HG03571 (cell line): Measurements from ENCODE around the gene C7orf33.
"Not testable (repeated sequence)": the region's sequence is repeated elsewhere in the genome, so short reads cannot be mapped to it uniquely, and the experiment has no call there.

Experiments used
- ATAC-seq: cut with Tn5 transposase; IDR thresholded peaks from one replicate; pipeline ENCODE4 v1.9.1; 2021; ENCODE audit not compliant: unreplicated experiment

C7orf33 gene, protein sequence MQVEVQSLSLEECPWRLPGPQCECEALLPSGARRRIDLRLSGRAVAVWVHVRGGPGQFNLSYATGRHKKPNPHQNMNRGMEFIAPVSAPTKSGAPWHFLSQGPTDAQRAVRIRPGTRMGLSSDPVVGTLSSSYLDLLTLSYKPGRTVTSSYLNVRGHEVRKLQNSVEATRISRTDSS

DNA sequence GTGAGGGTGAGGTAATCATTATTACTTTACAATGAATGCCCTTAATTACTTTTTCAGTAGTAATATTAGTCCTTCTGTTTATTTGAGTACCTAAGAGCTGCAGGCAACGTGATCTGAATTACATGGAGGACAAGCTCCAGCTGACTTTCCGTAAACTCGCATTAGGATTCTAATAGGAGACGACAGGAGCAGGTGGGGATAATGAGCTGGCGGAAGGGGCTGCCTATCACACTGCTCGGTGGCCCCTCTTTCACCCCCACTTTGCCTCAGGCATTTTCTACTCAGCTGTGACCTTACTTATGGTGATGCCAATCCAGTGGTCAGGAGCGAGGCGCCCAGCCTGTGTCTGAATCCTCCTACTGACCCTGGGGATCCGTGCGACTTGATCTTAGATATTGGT, at the start of gene C7orf33:
C7orf33 (plus strand) TSS at position 296 of the 400 bp plus-strand sequence. CDS start 160 bp downstream, outside the sequence.
- no peak for ATAC-seq

DNA sequence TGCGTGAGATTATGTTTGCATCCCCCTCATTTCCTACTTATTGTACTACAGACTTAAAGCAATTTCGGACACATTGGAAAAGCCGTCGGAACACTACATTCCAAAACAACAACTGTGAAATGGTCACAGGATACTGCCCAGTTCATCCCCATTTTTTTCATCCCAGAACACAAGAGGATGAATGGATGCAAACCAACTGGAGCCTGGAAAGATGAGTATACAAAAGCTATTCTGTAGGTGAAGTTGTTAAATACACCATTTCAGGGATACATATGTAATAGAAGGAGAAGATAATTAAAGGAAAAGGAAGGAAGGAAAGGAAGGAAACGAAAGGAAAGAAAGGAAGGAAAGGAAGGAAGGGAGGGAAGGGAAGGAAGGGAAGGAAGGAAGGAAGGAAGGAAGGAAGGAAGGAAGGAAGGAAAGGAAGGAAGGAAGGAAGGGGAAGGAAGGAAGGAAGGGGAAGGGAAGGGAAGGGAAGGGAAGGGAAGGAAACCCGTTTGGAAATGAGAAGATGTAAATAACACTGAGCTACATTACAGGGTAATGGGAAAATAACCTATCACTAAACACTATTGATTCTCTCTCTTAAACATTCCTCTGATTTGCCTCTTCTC, 48.6 kb upstream of the C7orf33 start:
- ATAC-seq: no peak

DNA sequence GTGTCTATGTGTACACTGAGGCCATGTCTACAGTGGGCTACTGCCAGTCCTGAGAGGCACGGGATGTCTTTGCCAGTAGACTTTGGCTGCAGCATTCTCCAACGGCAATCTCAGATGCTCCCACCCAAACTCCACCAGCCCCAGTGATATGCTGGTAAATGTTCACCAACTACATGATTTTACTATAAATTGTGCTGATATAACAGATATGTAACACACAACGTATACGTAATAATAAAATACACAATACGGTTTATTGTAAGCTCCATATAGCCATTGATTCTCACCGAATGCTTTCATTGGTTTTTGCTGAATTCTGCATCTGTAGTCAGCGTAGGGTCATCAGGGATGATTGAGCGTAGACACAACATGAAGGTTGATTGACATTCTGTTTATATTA, 47.3 kb upstream of the C7orf33 start:
- ATAC-seq: no peak

DNA sequence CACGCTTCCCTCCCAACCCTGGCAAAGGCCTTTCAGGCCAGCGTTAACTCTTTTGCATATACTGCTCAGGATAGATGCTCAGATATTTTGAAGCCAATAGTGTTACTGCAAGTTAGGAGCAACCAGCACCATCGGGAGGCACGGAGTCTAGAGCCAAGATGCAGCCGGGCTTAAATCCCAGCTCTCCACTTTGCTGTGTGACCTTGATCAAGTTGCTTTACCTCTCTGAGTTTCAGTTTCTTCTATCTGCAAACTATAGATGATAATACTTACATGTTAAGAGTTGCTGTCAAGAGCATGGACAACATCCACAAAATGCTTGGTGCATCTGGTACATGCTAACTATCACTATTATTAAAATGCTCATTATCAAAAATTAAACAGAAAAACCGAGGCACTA, 45.4 kb upstream of the C7orf33 start:
- no peak for ATAC-seq

DNA sequence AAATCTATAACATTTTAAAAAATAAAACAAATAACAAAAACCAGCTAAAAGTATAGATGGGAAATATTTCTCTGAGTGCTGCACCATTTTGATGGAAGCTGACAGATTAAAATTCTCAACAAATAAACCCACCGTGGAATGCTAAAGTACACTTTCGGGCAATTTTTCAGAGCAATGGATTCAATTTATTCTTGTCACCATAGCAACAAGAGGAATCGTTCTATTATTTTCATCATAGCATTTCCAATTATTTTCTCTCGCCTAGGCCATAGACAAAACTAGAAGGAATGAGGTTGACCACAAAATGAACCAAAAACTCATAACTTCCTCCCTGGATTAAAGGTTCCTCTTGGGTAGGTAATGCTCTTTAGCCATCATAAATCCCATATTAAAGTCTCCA, 44.6 kb upstream of the C7orf33 start:
- no peak for ATAC-seq

DNA sequence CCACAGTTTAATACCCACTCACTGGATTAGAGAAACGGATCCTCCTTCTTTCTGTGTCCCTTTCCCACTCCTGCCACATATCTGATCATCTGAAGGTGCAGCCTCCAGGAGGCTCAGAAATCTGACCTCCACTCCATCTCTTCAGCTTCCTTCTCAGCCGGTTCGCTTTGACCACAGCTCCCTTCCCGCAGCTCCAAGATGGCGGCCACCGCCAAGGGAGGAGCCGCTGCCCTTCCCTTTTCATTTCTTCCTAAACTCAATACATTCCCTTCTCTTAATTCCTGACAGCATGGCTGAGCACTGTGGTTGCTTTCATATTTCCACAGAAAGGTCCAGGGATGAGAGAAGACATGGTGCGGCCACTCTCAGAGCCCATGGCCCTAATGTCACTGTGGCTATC, 43.7 kb upstream of the C7orf33 start:
- no peak for ATAC-seq

DNA sequence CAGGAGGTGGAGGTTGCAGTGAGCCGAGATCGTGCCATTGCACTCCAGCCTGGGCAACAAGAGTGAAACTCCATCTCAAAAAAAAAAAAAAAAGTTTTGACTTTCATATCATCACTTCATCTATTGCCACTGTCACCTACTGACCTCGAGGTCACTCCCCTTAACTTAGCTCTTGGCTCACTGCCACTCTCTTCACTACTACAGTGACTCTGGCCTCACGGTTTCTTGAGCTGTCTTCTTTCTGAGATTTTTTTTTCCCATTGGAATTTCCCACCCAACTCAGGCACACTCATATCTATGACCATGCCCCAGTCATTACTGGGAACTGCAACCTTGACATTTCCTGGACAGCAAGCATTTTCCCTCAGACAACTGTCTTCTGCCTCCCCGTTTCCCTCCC, 42.6 kb upstream of the C7orf33 start:
- no peak for ATAC-seq

DNA sequence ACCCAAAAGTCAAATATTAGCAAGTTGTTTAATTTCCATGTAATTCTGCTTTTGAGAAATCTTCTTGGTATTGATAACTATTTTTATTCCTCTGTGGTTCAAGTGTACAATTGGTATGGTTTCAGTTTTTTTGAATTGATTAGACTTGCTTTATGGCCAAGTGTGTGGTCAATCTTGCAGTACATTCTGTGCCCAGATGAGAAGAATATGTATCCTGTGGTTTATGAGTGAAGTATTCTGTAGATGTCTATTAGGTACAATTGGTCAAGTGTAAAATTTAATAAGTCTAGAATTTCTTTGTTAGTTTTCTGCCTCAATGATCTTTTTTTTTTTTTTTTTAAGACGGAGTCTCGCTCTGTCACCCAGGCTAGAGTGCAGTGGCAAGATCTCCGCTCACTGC, 36.6 kb upstream of the C7orf33 start:
- peak; percentile 93 for ATAC-seq

DNA sequence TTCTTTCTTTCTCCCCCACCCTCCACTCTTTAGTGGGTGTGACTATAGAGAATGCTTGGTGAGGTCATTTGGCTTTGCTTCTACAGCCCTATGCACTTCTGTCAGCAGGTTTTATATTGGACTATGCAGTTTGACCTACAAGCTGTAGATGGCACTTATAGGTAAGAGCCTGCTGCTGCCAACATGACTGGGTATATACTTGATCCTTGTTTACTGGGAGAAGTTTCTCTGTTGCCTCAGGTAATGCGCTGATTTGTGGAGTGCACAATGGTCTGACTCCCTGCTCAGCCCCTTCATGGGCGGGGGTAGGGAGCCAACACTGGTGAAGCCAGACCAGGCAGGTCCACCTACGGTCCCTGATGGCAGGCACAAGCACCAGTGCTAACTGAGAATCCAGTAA, 33.7 kb upstream of the C7orf33 start:
- ATAC-seq: no peak

DNA sequence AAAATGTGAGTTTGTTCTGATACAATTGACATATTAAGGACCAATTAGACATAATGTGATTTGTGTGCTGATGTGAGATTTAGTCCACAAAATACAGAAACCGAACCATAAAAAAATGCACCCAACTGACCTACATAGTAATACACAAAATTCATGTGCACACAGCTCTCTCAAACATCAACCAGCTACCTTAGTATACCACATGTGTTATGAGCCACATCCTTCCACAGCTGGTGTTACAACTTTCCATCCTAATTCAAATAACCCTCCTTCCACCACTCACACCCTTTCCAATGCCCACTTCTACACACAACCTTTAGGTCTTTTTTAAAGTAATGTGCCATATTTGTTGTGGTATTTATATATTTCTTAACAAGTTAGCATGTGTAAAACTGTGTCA, 31.7 kb upstream of the C7orf33 start:
- no peak for ATAC-seq

DNA sequence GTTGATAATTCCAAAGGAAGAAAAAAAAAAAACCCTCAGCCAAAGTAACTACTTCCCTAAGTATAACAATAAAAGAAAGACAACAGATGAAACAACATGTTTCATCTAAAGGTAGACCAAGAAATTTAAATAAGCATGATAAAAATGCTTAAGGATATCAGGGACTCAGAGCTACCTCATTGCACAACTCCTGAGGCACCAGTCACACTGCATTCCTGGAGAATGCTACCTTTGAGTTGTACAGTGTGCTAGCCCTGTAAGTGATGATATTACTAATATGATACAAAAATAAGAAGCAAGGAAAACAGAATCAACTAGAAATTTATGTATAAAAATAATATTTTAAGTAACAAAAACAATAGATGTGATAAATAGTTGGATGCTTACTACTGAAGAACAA, 29.5 kb upstream of the C7orf33 start:
- ATAC-seq: no peak

DNA sequence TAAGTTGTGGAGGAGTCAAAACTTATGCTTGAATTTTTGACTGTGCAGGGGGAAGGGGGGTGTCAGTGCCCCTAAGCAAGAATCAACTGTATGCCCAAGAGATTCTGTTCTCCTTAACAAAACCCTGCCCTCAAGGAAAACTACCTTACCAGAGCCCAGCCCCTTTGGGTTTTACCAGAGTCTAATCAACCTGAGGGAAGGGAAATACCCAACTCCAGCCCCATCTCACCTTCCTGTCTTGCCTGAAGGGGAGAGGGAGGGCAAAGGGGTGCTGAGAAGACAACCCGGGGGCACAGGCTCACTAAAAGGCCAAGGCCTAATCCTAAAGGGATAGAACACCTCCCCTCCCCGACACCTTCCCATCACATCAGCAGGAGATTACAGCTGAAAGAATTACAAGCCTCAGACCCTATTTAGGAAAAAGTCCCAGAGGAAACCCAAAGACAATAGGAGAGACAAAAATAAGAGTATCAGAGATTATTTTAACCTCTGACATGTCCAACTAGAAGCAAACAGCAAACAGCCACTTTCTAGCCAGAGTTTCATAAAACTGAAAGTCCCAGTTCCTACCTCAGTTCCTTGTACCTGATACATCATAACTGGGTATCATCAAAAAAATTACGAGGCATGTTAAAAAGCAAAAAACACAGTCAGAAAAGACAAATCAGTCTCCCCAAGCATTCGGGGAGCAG, 26.8 kb upstream of the C7orf33 start:
- peak; percentile 28 for ATAC-seq

DNA sequence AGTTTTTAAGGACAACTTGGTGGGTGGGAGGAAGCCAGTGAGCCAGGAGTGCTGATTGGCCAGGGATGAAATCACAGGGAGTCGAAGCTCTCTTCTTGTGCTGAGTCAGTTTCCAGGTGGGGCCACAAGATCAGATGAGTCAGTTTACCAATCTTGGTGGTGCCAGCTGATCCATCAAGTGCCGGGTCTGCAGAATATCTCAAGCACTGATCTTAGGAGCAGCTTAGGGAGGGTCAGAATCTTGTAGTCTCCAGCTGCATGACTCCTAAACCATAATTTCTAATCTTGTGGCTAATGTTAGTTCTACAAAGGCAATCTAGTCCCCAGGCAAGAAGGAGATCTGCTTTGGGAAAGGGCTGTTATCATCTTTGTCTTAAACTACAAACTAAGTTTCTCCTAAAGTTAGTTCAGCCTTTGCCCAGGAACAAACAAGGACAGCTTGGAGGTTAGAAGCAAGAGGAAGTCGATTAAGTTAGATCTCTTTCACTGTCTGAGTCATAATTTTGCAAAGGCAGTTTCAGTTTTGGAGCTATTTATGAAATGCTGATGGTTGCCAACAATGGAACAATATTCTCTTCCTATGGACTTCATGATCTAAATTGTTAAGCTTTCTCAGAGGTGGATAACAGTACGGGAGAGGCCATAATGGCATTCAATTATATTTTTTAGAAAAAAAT, 26.2 kb upstream of the C7orf33 start:
- peak; percentile 63 for ATAC-seq

DNA sequence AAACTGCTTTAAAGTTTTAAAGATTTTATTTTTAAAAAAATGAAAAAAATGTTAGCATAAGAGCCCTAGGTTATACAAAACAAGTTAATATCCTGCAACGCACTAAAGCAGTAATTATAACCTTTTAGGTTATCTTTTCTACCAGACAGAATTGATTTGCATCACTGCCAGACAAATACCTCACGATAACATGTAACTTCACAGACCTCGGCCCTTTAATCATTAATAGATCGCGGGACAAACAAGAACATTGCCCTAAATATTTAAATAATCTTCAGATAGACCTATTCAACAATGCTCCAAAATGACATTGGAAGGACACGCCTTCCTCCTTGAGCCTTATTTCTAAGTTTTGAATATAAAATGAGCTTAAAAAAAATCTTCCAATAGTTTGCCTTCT, 23.8 kb upstream of the C7orf33 start:
- no peak for ATAC-seq

DNA sequence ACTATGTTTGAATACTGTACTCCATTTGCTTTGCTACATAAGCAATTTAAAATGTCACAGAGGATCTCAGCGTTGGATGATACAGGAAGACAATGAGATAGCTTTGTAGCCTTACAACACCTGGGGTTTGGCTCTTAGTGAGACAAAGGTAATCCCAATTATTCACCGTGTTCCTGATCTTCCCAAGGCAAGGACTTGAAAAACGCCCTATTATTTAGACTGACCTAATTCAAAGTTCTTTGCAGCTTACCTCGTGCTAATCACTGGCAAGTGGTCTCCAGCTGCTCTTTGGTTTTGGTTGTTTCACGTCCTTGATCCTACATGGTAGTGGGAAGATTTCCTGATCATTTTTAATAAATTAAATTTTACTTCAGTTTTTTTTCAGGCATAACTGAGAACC, 23.0 kb upstream of the C7orf33 start:
- no peak for ATAC-seq

DNA sequence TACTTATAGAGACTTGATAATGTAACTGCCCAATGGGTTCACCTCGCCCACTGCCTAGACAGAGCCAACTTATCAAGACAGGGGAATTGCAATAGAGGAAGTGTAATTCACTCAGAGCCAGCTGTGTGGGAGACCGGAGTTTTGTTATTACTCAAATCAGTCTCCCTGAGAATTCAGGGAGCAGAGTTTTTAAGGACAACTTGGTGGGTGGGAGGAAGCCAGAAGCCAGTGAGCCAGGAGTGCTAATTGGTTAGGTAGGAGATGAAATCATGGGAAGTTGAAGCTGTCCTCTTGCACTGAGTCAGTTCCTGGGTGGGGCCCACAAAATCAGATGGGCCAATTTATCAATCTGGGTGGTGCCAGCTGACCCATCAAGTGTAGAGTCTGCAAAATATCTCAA, 20.1 kb upstream of the C7orf33 start:
- no peak for ATAC-seq

DNA sequence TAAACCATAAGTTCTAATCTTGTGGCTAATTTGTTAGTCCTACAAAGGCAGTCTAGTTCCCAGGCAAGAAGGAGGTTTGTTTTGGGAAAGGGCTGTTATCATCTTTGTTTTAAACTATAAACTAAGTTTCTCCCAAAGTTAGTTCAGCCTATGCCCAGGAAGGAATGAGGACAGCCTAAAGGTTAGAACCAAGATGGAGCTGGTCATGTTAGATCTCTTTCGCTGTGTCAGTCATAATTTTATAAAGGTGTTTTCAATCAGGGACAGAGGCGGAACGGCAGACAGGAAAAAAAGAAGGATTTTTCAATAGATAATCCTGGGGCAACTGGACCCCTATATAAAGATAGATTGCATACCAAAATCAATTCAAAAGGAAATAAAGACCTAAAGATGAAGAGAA, 19.6 kb upstream of the C7orf33 start:
- not testable (repeated sequence) for ATAC-seq

DNA sequence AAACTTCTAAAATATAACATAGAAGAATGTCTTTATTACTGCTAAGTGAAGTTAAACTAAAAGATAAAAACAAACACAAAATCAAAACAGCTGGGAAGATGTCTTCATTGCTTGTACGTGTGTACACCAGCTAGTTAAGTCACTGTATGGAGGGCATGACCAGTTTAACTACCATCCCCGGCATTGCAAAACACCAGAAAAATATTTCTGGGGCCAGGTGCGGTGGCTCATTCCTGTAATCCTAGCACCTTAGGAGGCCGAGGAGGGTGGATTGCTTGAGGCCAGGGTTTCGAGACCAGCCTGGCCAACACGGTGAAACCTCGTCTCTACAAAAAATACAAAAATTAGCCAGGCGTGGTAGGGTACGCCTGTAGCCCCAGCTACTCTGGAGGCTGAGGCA, 19.2 kb upstream of the C7orf33 start:
- no peak for ATAC-seq

DNA sequence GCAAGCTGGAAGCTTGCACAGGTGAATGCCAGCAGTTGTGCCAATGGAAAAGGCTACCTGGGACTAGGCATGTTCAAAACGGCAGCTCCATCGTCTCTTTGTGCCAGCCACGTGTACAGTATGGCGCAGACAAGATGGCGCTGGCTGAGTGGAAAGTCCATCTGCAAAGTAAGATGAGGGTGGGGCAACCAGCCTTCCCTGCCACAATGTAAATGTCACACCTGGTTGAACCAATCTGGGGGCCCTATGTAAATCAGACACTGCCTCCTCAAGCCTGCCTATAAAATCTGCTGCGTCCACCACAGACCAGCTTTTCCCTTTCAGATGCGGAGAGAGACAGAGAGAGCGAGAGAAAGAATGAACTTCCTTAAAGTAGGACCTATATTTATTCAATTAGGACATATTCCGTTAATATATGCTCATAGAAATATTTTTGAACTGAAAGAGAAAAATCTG, 18.5 kb upstream of the C7orf33 start:
- ATAC-seq: no peak

DNA sequence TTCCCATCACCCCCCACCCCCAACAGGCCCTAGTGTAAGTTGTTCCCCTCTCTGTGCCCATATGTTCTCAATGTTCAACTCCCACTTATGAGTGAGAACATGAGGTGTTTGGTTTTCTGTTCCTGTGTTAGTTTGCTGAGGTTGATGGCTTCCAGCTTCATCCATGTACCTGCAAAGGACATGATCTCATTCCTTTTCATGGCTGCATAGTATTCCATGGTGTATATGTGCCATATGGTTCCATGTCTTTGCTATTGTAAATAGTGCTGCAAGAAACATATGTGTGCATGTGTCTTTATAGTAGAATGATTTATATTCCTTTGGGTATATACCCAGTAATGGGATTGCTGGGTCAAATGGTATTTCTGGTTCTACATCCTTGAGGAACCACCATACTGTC, 17.0 kb upstream of the C7orf33 start:
- not testable (repeated sequence) for ATAC-seq

DNA sequence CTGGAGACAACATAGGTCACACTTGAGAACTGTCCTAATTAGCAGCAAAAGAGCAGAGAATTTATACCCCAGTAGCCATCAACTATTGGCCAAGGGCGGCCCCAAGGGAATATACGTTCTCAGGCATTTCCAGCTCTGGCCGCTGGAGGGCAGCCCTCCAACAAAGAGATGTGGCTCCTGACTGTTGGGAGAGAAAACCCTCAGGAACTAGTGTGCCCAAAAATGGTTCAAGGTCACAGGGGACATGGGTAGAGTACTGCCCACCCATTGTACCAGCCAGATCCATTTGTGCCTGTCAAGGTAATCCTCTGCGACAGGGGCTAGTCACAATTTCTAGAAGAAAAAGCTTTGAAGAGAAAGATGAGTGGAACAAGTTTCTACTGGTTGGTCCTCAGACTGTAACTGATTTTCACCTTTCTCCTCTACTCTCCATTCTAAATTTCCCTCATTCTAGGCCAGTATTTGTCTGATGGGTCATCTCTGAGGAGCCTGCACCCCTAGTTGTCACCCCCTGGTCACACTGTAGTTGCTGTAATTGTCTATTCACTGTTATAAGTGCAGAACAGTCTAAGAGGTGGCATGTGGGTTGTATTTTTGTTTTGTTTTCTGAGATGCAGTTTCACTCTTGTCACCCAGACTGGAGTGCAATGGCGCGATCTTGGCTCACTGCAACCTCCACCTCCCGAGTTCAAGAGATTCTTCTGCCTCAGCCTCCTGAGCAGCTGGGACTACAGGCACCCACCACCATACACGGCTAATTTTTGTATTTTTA, 14.7 kb upstream of the C7orf33 start:
- peak; percentile 73 for ATAC-seq
